Transverse colon (tissue), 4 donors: ENCODE results near the gene HBD. TPM values are rescaled to one million over a fixed set of nuclear protein-coding genes. Genes with fewer than 3 reads are reported as not detected.

ENCODE experiments used
- DNase-seq: peaks from one replicate; pipeline ENCODE4 v3.0.0-alpha.2; 2019
- H3K27ac ChIP-seq, 4 donors: fragments of 200-600 bp; sonication (generic); 2 replicates each; pipeline ENCODE4 v1.5.1; 2016 to 2018; ENCODE audit warnings: inconsistent platforms in 4 of 4
- H3K27me3 ChIP-seq: fragments of 200-600 bp; sonication (generic); 2 replicates; pipeline ENCODE4 v1.5.1; 2017; ENCODE audit warnings: inconsistent platforms
- H3K36me3 ChIP-seq, 4 donors: fragments of 200-600 bp; sonication (generic); 2 replicates each; pipeline ENCODE4 v1.5.1; 2017 to 2019; ENCODE audit warnings: inconsistent platforms in 4 of 4
- H3K4me1 ChIP-seq, 4 donors: fragments of 200-600 bp; sonication (generic); 2 replicates each; pipeline ENCODE4 v1.5.1; 2017 to 2020; ENCODE audit warnings: inconsistent platforms in 4 of 4
- H3K4me3 ChIP-seq, 4 donors: fragments of 200-600 bp; sonication (generic); 1 replicate in 1 of 4; 2 replicates in 3 of 4; pipeline versions ENCODE4 v1.5.1 to v1.6.1; 2017 to 2019; ENCODE audit warnings: inconsistent platforms in 4 of 4
- H3K9me3 ChIP-seq, 2 donors: fragments of 200-600 bp; sonication (generic); 2 replicates each; pipeline ENCODE4 v1.5.1; 2017 to 2019; ENCODE audit warnings: inconsistent platforms in 2 of 2
- EP300 ChIP-seq: sonication (generic); formaldehyde crosslinking; IDR thresholded peaks from one replicate; pipeline ENCODE4 v1.6.1; 2017; ENCODE audit warnings: antibody characterized with exemption, low read depth
- POLR2A ChIP-seq: fragments of 450-650 bp; IDR thresholded peaks from one replicate; pipeline ENCODE4 v1.6.1; 2016; ENCODE audit warnings: antibody characterized with exemption, mild to moderate bottlenecking, moderate library complexity
- POLR2AphosphoS5 ChIP-seq, 3 donors: sonication (generic); formaldehyde crosslinking; IDR thresholded peaks; one replicate each; pipeline ENCODE4 v1.6.1; 2016; ENCODE audit warnings: antibody characterized with exemption in 3 of 3
- WGBS, 2 donors: methylation state at CpG; one replicate each; pipeline ENCODE4 v1.1.5; 2018; ENCODE audit warnings: low coverage in 1 of 2; 5-methylcytosine and 5-hydroxymethylcytosine counted together
- in situ Hi-C, 4 donors: fragments of 200-750 bp; cut with MboI; loops; one replicate each; pipeline versions ENCODE4 v1.15.0 to v1.15.1; 2017; ENCODE audit warnings: low sequenced_read_pairs in 3 of 4, low pct_ligation_motif_present in 1 of 4, low pct_unique_long_range_greater_than_20kb in 1 of 4
- intact Hi-C: fragments of 100-400 bp; cut with DNase I; formaldehyde crosslinking; loops from one replicate; pipeline ENCODE4 v1.15.1; 2023; ENCODE audit warnings: low total_unique reads
- total RNA-seq, 4 donors: library from RNA; depleted of rRNA; stranded (reverse); fragments of >200 nt; gene quantifications; one replicate each; pipeline ENCODE4 v1.1.0, GENCODE V29; 2016
- TF ChIP-seq, protein P1 (sequence below), 5 experiments: fragments of 200-600 bp in 3 of 5; fragments of 450-650 bp in 2 of 5; sonication (generic) in 3 of 5; IDR thresholded peaks; 1 replicate in 2 of 5; 2 replicates in 3 of 5; pipeline ENCODE4 v1.5.1; 2016 to 2017; ENCODE audit warnings: antibody characterized with exemption in 5 of 5, inconsistent platforms in 3 of 5, mild to moderate bottlenecking in 2 of 5, moderate library complexity in 1 of 5

Gene HBD
- total RNA-seq, 4 donors from 2014 or later: not detected

DNA sequence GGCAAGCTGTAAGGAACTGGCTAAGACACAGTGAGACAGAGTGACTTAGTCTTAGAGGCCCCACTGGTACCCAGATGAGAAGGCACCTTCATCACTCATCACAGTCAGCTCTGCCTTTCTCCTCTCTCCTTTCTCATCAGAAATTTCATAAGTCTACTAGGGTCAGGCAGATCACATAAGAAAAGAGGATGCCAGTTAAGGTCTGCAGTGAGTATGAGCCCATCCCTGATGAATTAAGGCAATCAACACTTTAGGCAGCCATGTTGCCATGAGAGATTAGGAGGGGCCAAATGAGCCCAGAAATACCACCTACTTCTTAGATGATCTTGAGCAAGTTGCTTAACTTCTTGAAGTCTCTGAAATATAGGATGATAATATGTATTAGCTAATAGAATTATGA is 47.3 kb upstream of the HBD start:
- Histone ChIP-seq H3K4me3 (no peak overlapping the region), H3K9me3 (no peaks in the 10 kb centered on the region), H3K4me1 (peaks cover 0 to 4% (median 0%) of the 10 kb centered on the region in 4 donors), H3K27ac (no peak overlapping the region), H3K27me3 (no peaks in the 10 kb centered on the region), H3K36me3 (no peaks in the 10 kb centered on the region)
- TF ChIP-seq POLR2AphosphoS5 (IDR thresholded peaks at IDR 0.05) (no peak), EP300 (no peak), POLR2A (no peak)
- TF ChIP-seq, protein P1, sequence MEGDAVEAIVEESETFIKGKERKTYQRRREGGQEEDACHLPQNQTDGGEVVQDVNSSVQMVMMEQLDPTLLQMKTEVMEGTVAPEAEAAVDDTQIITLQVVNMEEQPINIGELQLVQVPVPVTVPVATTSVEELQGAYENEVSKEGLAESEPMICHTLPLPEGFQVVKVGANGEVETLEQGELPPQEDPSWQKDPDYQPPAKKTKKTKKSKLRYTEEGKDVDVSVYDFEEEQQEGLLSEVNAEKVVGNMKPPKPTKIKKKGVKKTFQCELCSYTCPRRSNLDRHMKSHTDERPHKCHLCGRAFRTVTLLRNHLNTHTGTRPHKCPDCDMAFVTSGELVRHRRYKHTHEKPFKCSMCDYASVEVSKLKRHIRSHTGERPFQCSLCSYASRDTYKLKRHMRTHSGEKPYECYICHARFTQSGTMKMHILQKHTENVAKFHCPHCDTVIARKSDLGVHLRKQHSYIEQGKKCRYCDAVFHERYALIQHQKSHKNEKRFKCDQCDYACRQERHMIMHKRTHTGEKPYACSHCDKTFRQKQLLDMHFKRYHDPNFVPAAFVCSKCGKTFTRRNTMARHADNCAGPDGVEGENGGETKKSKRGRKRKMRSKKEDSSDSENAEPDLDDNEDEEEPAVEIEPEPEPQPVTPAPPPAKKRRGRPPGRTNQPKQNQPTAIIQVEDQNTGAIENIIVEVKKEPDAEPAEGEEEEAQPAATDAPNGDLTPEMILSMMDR (IDR thresholded peaks at IDR 0.05): no peak
- in situ Hi-C loops (no loop called here), intact Hi-C loops (no loop called here)
- DNase-seq: no peak

DNA sequence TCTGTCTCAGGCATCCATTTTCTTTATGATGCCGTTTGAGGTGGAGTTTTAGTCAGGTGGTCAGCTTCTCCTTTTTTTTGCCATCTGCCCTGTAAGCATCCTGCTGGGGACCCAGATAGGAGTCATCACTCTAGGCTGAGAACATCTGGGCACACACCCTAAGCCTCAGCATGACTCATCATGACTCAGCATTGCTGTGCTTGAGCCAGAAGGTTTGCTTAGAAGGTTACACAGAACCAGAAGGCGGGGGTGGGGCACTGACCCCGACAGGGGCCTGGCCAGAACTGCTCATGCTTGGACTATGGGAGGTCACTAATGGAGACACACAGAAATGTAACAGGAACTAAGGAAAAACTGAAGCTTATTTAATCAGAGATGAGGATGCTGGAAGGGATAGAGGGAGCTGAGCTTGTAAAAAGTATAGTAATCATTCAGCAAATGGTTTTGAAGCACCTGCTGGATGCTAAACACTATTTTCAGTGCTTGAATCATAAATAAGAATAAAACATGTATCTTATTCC is 46.4 kb upstream of the HBD start:
- Histone ChIP-seq H3K9me3 (no peaks in the 10 kb centered on the region), H3K4me3 (no peak overlapping the region), H3K27me3 (no peaks in the 10 kb centered on the region), H3K36me3 (no peaks in the 10 kb centered on the region), H3K27ac (no peak overlapping the region), H3K4me1 (peaks cover 0 to 4% (median 0%) of the 10 kb centered on the region in 4 donors)
- TF ChIP-seq, protein P1 (IDR thresholded peaks at IDR 0.05): no peak
- TF ChIP-seq EP300 (no peak), POLR2A (no peak), POLR2AphosphoS5 (IDR thresholded peaks at IDR 0.05) (no peak)
- 33 to 70% methylated on average over 1 to 3 of the region's 3 CpGs for WGBS, 2 donors
- intact Hi-C loops (no loop called here), in situ Hi-C loops (no loop called here)
- DNase-seq: no peak

DNA sequence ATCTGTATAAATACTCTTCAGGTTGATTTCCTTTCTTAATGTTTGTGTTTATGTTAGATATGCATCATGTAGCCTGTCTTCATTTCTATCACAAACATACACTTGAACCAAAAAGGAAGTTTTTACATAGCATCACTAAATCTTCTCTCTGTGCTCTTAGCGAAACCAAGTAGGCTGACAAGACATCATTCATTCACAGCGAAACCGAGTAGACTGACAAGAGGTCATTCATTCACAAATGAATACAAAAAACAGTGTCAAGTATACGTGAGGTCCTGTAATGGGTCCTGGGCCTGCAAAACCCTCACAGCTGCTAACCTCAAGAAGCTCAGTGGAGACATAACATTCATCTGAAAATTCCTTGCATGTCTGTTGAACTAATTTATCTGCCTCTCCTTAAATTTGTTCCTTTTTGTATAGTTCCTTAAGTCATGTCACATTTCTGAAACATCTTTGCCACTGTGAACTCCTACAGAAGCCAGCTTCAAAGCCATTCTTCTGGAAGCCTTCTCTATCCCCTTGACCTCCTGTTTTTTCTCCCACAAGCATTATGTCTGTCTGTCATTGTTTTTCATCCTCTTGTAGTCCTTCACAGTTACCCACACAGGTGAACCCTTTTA is 45.3 kb upstream of the HBD start:
- intact Hi-C loops (no loop called here), in situ Hi-C loops (no loop called here)
- Histone ChIP-seq H3K36me3 (no peaks in the 10 kb centered on the region), H3K27me3 (no peaks in the 10 kb centered on the region), H3K9me3 (no peaks in the 10 kb centered on the region), H3K27ac (no peak overlapping the region), H3K4me3 (no peak overlapping the region), H3K4me1 (peaks cover 0 to 4% (median 0%) of the 10 kb centered on the region in 4 donors)
- WGBS, 2 donors: 79 to 82% methylated on average over 3 to 4 of the region's 4 CpGs
- TF ChIP-seq POLR2AphosphoS5 (IDR thresholded peaks at IDR 0.05): no peak
- TF ChIP-seq POLR2A: no peak
- no peak for TF ChIP-seq EP300
- TF ChIP-seq, protein P1 (IDR thresholded peaks at IDR 0.05): no peak
- no peak for DNase-seq

DNA sequence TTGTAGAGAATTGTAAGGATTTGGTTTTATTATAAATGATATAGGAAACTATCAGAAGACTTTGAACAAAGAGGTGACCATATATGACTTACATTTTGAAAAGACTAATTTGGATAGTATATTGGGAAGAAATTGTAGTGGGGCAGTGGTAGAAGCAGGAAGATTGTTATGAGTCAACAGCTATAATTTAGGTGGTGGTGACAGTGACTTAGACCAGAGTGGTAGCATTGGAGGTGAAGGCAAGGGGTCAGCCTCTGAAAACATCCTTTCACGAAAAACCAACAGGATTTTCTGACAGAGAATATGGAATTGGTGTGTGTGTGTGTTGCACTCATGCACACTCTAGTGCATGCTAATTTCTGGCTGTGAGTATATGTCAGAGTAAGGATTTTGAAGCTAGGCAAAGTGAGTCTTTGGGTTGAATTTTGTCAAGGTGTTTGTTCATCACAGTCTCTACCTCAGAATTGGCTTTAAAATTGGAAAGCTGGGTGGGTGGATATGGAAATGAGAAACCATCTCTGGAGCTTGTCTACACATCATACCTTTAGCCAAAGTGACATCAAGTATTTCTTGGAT is 43.6 kb upstream of the HBD start:
- intact Hi-C loops: no loop called here
- TF ChIP-seq EP300 (no peak), POLR2AphosphoS5 (IDR thresholded peaks at IDR 0.05) (no peak), POLR2A (no peak)
- TF ChIP-seq, protein P1 (IDR thresholded peaks at IDR 0.05): no peak
- WGBS, 2 donors: 44 to 59% methylated on average over 1 of the region's 1 CpG

More for the DNA sequence above, 43.6 kb upstream of the HBD start:
- in situ Hi-C loops: no loop called here
- Histone ChIP-seq H3K9me3 (no peaks in the 10 kb centered on the region), H3K36me3 (no peaks in the 10 kb centered on the region), H3K4me3 (no peak overlapping the region), H3K4me1 (peaks cover 0 to 4% (median 0%) of the 10 kb centered on the region in 4 donors), H3K27me3 (no peaks in the 10 kb centered on the region), H3K27ac (no peak overlapping the region)
- DNase-seq: no peak
